ENCODE measurements around the gene CMYA5.

CMYA5 gene

DNA sequence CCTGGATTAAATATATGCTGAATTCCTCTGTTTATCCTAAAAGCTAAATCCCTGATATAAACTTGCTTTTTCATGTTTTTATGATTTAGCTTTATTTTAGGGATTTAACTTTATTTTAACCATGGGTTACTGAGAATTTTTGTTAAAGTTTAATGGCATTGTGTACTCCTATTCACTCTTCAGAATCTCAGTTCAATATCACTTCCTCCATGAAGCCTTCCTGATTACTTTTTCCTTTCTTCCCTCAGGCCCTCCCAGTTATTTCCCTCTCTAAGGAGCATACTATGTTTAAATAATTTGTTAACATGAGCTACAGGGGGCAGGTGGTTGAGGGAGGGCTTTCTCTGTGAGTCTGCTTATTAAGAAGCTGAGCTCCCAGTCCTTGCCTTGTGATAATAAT, 151.5 kb downstream of the CMYA5 start:
- DNase-seq = no peak

GRCh38 chr5:79842006-79842881, 152.6 kb downstream of the CMYA5 start:
- DNase-seq = no peak

DNA sequence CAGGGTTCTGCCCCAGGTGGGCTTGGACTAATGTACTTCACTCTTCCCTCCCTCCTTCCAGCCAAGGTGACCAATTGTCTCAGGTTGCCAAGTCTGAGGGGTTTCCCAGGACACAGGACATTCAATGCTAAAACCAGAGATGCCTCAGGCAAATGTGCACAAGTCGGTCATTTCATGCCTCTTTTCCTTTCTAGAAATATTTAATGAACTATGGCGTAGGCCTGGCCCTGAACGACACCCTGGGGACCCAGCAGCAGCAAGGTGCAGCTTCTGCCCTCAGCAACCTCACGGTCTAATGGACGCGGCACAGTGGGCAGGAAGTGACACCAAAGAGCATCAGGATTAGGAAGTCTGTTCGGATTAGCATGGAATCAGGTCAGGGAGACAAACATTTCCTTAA, 153.4 kb downstream of the CMYA5 start:
- DNase-seq = no peak

DNA sequence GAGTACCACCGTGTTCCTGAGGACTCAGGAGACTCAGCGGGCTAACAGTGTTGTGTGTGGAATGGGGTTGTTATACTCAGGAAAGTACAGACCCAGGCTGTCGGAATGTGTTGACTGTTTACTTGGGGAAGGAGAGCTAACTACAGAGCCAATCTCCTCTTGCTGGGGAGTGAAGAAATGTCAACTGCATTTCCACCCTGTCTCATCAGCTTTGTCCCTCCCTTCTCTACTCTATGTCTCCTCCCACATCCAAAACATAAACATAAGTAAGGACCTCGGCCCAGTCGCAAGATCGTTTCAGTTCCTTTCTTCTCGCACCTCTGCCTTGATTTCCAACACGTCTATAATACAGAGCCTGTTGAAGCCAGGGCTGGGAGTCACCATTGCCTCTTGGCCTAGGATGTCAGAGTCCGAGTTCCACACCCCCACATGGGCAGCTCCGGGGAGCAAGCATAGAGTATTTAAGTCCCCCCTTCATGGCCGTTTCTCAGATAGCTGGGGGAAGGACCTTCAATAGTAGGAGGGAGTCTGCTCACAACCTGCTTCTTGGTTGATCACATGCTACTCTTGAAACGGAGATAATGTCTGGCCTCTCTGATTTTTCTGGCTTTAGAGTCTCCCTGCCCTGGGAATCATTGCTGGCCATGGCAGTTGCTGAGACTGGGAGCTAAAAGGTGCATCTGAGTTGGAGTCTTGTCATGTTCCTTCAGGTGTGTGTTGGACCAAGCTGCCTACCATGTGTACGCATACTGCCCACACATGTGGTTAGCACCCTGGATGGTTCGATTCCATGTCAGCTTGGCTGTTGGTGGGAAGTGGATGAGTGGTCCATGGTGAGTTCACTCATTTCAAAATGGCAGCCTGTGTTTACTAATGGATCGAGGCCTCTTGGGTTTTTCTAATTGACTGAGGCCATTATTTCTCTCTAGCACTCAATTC, 154.1 kb downstream of the CMYA5 start:
- DNase-seq = no peak

GRCh38 chr5:79844571-79844970, 154.9 kb downstream of the CMYA5 start:
- no peak for DNase-seq

DNA sequence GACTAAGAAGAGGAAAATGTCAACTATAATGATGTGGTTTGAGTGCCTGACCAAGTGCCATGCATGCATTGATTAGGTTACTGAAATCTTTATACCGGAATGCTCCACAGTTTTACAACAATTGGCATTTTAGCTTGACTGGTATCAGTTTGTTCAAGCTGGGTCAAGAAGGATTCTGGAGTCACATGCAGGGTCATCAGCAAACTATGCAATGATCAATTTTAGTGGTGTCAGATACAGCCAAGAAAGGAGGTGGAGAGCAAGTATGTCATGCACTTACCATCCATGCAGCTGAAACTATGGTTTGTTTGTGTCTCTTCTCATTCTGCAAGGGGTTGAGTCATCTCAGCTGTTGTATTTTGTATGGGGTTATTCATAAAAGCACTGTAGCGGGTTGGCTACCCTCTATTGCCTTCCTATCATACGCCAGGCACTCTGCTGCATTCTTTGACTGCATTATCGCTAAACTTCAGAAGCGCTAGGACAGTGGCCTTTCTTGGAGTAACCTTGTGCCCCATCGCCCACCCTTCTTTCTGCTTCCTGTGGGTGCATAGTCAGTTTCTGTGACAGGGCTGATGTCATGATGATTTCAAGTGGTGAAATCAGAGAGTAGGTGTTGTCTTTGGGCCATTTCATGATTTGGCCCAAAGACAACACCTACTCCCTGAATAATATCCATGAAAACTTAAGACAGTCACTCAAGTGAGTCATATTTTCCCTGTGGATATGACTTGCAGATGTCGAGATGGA, 156.0 kb downstream of the CMYA5 start:
- peak; percentile 74 for DNase-seq

- DNase-seq = peak; percentile 54
Measured at GRCh38 chr5:79846198-79846521, 156.5 kb downstream of the CMYA5 start.

DNA sequence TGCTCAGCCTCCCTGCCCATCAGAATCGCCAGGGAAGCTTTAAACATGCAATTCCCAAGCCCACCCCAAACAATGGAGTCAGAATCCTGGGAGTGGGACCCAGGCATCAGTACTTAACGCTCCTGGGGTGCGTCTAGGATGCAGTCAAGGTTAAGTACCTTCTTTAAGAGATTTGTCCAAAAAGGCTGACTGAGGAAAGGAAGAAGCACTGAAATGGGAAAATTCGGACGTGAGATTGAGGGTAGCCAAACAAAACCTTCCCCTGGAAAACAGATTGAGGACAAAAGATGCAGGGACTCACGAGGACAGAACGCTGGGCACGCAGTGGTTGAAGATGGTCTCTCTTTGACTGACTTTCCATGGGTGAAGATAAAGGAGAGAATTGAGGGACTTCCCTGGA, 157.9 kb downstream of the CMYA5 start:
- DNase-seq = no peak

GRCh38 chr5:79849061-79849460, 159.4 kb downstream of the CMYA5 start:
- DNase-seq = no peak

Measured in activated CD4-positive, alpha-beta T cell treated with anti-CD3 and anti-CD28 coated beads, Interleukin-2, Interleukin-6, amounts not matched to agents 100 ng/mL and 50 ng/mL, durations not matched to agents 16 hours and 8 hours (primary cell).